ENCODE data around the gene PLXNA2. TPM values are rescaled to one million over a fixed set of nuclear protein-coding genes. Genes with fewer than 3 reads are reported as not detected.

The PLXNA2 gene
- total and polyA plus RNA-seq, 2 of the 4 experiments (the other 2 are of a cell fraction), result 0.72 to 1.1 TPM

DNA sequence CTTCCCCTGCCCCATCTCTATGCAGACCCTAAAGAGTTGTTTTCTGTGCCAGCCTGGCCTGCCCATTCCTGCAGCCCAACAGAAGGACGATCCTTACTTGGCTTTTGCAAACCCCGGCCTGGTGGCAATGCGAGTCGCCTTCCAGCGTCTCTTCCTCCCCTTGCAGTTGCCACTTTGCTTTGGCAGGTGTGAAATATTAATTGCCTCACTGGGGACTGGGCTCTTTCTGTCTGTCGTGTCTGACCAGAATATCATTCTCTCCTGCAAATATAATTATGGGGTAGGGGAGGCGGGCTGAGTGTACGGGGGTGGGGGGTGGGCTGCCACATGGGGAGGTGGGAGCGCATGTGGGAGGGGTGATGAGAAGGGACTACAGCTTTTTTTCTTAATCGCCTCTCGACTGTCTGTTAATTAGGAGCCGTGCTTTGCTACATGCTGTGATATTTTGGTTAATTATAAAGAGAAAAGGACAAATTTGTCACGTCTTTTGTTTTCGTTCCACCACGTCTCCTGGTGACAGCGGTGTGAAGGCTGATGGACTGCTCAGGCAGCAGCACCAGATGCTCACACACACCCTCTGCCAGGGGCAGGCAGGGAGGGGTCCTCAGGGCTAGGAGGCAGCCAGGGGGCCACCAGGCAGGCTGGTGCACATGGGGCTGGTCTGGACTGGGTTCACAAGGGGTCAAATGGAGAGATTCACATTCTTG is 253.2 kb downstream of the PLXNA2 start:
- no peaks in the 10 kb centered on the region for H4K20me1 ChIP-seq (ENCODE audit: insufficient read depth, low read length)
- H3K4me3 ChIP-seq (ENCODE audit: insufficient read depth, low read depth, low read length), result no peak overlapping the region
- ATAC-seq (ENCODE audit: low read depth), result no peak
- H3K36me3 ChIP-seq (ENCODE audit: control insufficient read depth, insufficient read depth, low read length), result no peaks in the 10 kb centered on the region
- no peak overlapping the region for H2AK5ac ChIP-seq (ENCODE audit: low read depth, low read length)
- H3K4me1 ChIP-seq (ENCODE audit: control insufficient read depth, insufficient read depth, low read length), result no peaks in the 10 kb centered on the region
- no peak overlapping the region for H4K91ac ChIP-seq (ENCODE audit: insufficient read depth, low read depth, low read length)
- no peak overlapping the region for H3K23ac ChIP-seq (ENCODE audit: low read depth, low read length)
- H2BK120ac ChIP-seq (ENCODE audit: low read depth, low read length), result no peak overlapping the region
- no peak overlapping the region for H4K8ac ChIP-seq (ENCODE audit: low read depth in 2 of 2, low read length in 2 of 2)
- H4K5ac ChIP-seq (ENCODE audit: low read depth, low read length), result no peak overlapping the region
- H2BK20ac ChIP-seq (ENCODE audit: low read depth, low read length), result no peak overlapping the region
- no peaks in the 10 kb centered on the region for H3K9me1 ChIP-seq (ENCODE audit: insufficient read depth, low read length)
- no peaks in the 10 kb centered on the region for H3K9me3 ChIP-seq (ENCODE audit: control insufficient read depth, insufficient read depth, low read length)
- POLR2A ChIA-PET (ENCODE audit: unreplicated experiment), result no interaction called here
- in situ Hi-C loops (cut with MboI; ENCODE audit: low sequenced_read_pairs) (no loop called here), intact Hi-C loops (cut with micrococcal nuclease) (no loop called here), dilution Hi-C loops (cut with HindIII; ENCODE audit: low sequenced_read_pairs, unreplicated experiment) (no loop called here)
- peak overlapping the region; percentile 24 for H2AK9ac ChIP-seq (replicated peaks; ENCODE audit: low read depth, low read length, poor library complexity)
- H3K4me2 ChIP-seq (ENCODE audit: low read depth, low read length), result no peak overlapping the region
- H3K18ac ChIP-seq (ENCODE audit: low read depth, low read length), result no peak overlapping the region
- H3K56ac ChIP-seq (ENCODE audit: extremely low read depth, insufficient read depth, low read length), result no peak overlapping the region
- CTCF ChIA-PET, result no interaction called here
- H3K27ac ChIP-seq (ENCODE audit: insufficient read depth, low read length), result no peak overlapping the region
- no peak for DNase-seq
- 65% methylated on average over 4 of the region's 16 CpGs; no CpG with 5 or more reads in 1 of the 2 experiments for WGBS, 2 experiments (ENCODE audit: extremely low coverage in 2 of 2, insufficient read length in 1 of 2)
- no peak overlapping the region for H2BK15ac ChIP-seq (ENCODE audit: low read depth, low read length)
- H2AFZ ChIP-seq (replicated peaks; ENCODE audit: low read length, poor library complexity), result no peak overlapping the region
- TF ChIP-seq, protein P1, sequence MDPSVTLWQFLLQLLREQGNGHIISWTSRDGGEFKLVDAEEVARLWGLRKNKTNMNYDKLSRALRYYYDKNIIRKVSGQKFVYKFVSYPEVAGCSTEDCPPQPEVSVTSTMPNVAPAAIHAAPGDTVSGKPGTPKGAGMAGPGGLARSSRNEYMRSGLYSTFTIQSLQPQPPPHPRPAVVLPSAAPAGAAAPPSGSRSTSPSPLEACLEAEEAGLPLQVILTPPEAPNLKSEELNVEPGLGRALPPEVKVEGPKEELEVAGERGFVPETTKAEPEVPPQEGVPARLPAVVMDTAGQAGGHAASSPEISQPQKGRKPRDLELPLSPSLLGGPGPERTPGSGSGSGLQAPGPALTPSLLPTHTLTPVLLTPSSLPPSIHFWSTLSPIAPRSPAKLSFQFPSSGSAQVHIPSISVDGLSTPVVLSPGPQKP (IDR thresholded peaks at IDR 0.05; ENCODE audit: borderline replicate concordance, low read depth, low read length), result no peak
- TF ChIP-seq POLR2A (IDR thresholded peaks at IDR 0.05; ENCODE audit: low read depth, low read length) (no peak), SMC3 (IDR thresholded peaks at IDR 0.05; ENCODE audit: low read depth, low read length) (no peak), CHD1 (IDR thresholded peaks at IDR 0.05; ENCODE audit: low read depth, low read length) (no peak), CEBPB (IDR thresholded peaks at IDR 0.05; ENCODE audit: low read depth, low read length) (no peak), NFE2L2 (IDR thresholded peaks at IDR 0.05; ENCODE audit: low read depth, low read length) (no peak), RFX5 (IDR thresholded peaks at IDR 0.05; ENCODE audit: low read depth, low read length) (no peak), MXI1 (IDR thresholded peaks at IDR 0.05; ENCODE audit: borderline replicate concordance, low read depth, low read length) (no peak), RAD21 (IDR thresholded peaks at IDR 0.05; ENCODE audit: low read length) (no peak), BHLHE40 (IDR thresholded peaks at IDR 0.05; ENCODE audit: low read depth, low read length) (no peak), RCOR1 (IDR thresholded peaks at IDR 0.05; ENCODE audit: insufficient replicate concordance, low read length) (no peak), FOS (IDR thresholded peaks at IDR 0.05; ENCODE audit: low read depth, low read length) (no peak), MAZ (IDR thresholded peaks at IDR 0.05; ENCODE audit: borderline replicate concordance, low read depth, low read length) (no peak), MAFK (IDR thresholded peaks at IDR 0.05; ENCODE audit: low read depth, low read length) (no peak)
- TF ChIP-seq, protein P2, sequence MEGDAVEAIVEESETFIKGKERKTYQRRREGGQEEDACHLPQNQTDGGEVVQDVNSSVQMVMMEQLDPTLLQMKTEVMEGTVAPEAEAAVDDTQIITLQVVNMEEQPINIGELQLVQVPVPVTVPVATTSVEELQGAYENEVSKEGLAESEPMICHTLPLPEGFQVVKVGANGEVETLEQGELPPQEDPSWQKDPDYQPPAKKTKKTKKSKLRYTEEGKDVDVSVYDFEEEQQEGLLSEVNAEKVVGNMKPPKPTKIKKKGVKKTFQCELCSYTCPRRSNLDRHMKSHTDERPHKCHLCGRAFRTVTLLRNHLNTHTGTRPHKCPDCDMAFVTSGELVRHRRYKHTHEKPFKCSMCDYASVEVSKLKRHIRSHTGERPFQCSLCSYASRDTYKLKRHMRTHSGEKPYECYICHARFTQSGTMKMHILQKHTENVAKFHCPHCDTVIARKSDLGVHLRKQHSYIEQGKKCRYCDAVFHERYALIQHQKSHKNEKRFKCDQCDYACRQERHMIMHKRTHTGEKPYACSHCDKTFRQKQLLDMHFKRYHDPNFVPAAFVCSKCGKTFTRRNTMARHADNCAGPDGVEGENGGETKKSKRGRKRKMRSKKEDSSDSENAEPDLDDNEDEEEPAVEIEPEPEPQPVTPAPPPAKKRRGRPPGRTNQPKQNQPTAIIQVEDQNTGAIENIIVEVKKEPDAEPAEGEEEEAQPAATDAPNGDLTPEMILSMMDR (conservative IDR thresholded peaks at IDR 0.05; ENCODE audit: low read depth, low read length), result no peak
- TF ChIP-seq, protein P3, sequence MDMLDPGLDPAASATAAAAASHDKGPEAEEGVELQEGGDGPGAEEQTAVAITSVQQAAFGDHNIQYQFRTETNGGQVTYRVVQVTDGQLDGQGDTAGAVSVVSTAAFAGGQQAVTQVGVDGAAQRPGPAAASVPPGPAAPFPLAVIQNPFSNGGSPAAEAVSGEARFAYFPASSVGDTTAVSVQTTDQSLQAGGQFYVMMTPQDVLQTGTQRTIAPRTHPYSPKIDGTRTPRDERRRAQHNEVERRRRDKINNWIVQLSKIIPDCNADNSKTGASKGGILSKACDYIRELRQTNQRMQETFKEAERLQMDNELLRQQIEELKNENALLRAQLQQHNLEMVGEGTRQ (IDR thresholded peaks at IDR 0.05; ENCODE audit: low read depth, low read length), result no peak
- peaks cover 12% of the 10 kb centered on the region for H3K27me3 ChIP-seq (ENCODE audit: control insufficient read depth, insufficient read depth, low read length)
- H3K4ac ChIP-seq (ENCODE audit: low read depth, low read length), result no peak overlapping the region
- H3K79me1 ChIP-seq (ENCODE audit: low read depth in 1 of 2, low read length in 2 of 2), result no peaks in the 10 kb centered on the region
- H3K9ac ChIP-seq (ENCODE audit: low read depth, low read length), result no peak overlapping the region
- H3K14ac ChIP-seq (replicated peaks; ENCODE audit: low read depth, low read length), result no peak overlapping the region
- H2BK5ac ChIP-seq (ENCODE audit: low read depth, low read length, poor library complexity, severe bottlenecking), result no peak overlapping the region
- no TSS peak for BruUV-seq (replicated peaks)
